Adipocyte (in vitro differentiated cells): Measurements from ENCODE around the gene FAM8A1.
A peak's percentile ranks its signal among the peaks of the same experiment; 100 is the strongest.

ENCODE experiments used
- DNase-seq: peaks from one replicate; pipeline ENCODE4 v3.0.0-alpha.2; 2015; ENCODE audit warnings: low read depth
- H3K27me3 ChIP-seq: replicated peaks from 2 replicates; pipeline ENCODE4 v1.7.0; 2013; ENCODE audit warnings: mild to moderate bottlenecking, low read length, moderate library complexity; ENCODE audit not compliant: control insufficient read depth, insufficient read depth
- H3K36me3 ChIP-seq: 2 replicates; pipeline ENCODE4 v1.7.0; 2013; ENCODE audit warnings: low read length, mild to moderate bottlenecking, moderate library complexity; ENCODE audit not compliant: control insufficient read depth, insufficient read depth, severe bottlenecking
- H3K4me1 ChIP-seq: 2 replicates; pipeline ENCODE4 v1.7.0; 2013; ENCODE audit warnings: mild to moderate bottlenecking, low read length, moderate library complexity; ENCODE audit not compliant: control insufficient read depth, insufficient read depth
- H3K4me3 ChIP-seq: 2 replicates; pipeline ENCODE4 v1.7.0; 2013; ENCODE audit warnings: mild to moderate bottlenecking, low read length, moderate library complexity
- H3K9ac ChIP-seq: 2 replicates; pipeline ENCODE4 v1.7.0; 2013; ENCODE audit warnings: mild to moderate bottlenecking, low read length, moderate library complexity
- H3K9me3 ChIP-seq: 2 replicates; pipeline ENCODE4 v1.7.0; 2013; ENCODE audit warnings: mild to moderate bottlenecking, low read length, moderate library complexity; ENCODE audit not compliant: control insufficient read depth

FAM8A1 gene

GRCh38 chr6:17633465-17634188 lies 33.5 kb downstream of the FAM8A1 start:
- Histone ChIP-seq H3K9me3 (no peaks in the 10 kb centered on the region), H3K27me3 (no peaks in the 10 kb centered on the region), H3K4me3 (no peak overlapping the region), H3K4me1 (peaks cover 43% of the 10 kb centered on the region), H3K36me3 (peaks cover 50% of the 10 kb centered on the region), H3K9ac (no peak overlapping the region)
- no peak for DNase-seq

GRCh38 chr6:17635568-17635967 lies 35.5 kb downstream of the FAM8A1 start:
- DNase-seq: no peak
- Histone ChIP-seq H3K9me3 (no peaks in the 10 kb centered on the region), H3K9ac (no peak overlapping the region), H3K36me3 (peaks cover 43% of the 10 kb centered on the region), H3K4me3 (no peak overlapping the region), H3K4me1 (peaks cover 51% of the 10 kb centered on the region), H3K27me3 (no peaks in the 10 kb centered on the region)

- H3K36me3 ChIP-seq: peaks cover 49% of the 10 kb centered on the region
- H3K9me3 ChIP-seq: no peaks in the 10 kb centered on the region
- H3K4me3 ChIP-seq: peak overlapping the region; percentile 28
- no peak overlapping the region for H3K9ac ChIP-seq
- peak; percentile 16 for DNase-seq
- peaks cover 51% of the 10 kb centered on the region for H3K4me1 ChIP-seq
- no peaks in the 10 kb centered on the region for H3K27me3 ChIP-seq
Measured at GRCh38 chr6:17638212-17638715, 38.2 kb downstream of the FAM8A1 start.

- H3K9me3 ChIP-seq: no peaks in the 10 kb centered on the region
- H3K4me1 ChIP-seq: peaks cover 49% of the 10 kb centered on the region
- no peaks in the 10 kb centered on the region for H3K27me3 ChIP-seq
- no peak overlapping the region for H3K4me3 ChIP-seq
- DNase-seq: peak; percentile 45
- H3K36me3 ChIP-seq: peaks cover 67% of the 10 kb centered on the region
- no peak overlapping the region for H3K9ac ChIP-seq
Measured at GRCh38 chr6:17640477-17640917, 40.4 kb downstream of the FAM8A1 start.

GRCh38 chr6:17648745-17649144 lies 48.6 kb downstream of the FAM8A1 start:
- no peaks in the 10 kb centered on the region for H3K9me3 ChIP-seq
- H3K4me3 ChIP-seq: no peak overlapping the region
- H3K4me1 ChIP-seq: peaks cover 14% of the 10 kb centered on the region
- H3K36me3 ChIP-seq: peaks cover 67% of the 10 kb centered on the region
- no peak for DNase-seq
- H3K27me3 ChIP-seq: no peaks in the 10 kb centered on the region
- no peak overlapping the region for H3K9ac ChIP-seq

- Histone ChIP-seq H3K4me1 (peaks cover 14% of the 10 kb centered on the region), H3K9ac (no peak overlapping the region), H3K4me3 (no peak overlapping the region), H3K36me3 (peaks cover 53% of the 10 kb centered on the region), H3K27me3 (no peaks in the 10 kb centered on the region), H3K9me3 (no peaks in the 10 kb centered on the region)
- DNase-seq: no peak
Measured at GRCh38 chr6:17650656-17651309, 50.7 kb downstream of the FAM8A1 start.

- no peaks in the 10 kb centered on the region for H3K27me3 ChIP-seq
- DNase-seq: no peak
- H3K9ac ChIP-seq: no peak overlapping the region
- H3K4me1 ChIP-seq: peaks cover 24% of the 10 kb centered on the region
- peaks cover 41% of the 10 kb centered on the region for H3K36me3 ChIP-seq
- H3K9me3 ChIP-seq: no peaks in the 10 kb centered on the region
- H3K4me3 ChIP-seq: no peak overlapping the region
Measured at GRCh38 chr6:17653198-17653882, 53.2 kb downstream of the FAM8A1 start.

- H3K36me3 ChIP-seq: peaks cover 55% of the 10 kb centered on the region
- peaks cover 10% of the 10 kb centered on the region for H3K4me1 ChIP-seq
- H3K9me3 ChIP-seq: no peaks in the 10 kb centered on the region
- no peaks in the 10 kb centered on the region for H3K27me3 ChIP-seq
- H3K4me3 ChIP-seq: no peak overlapping the region
- H3K9ac ChIP-seq: no peak overlapping the region
- peak; percentile 25 for DNase-seq
Measured at GRCh38 chr6:17656092-17656491, 56.0 kb downstream of the FAM8A1 start.

GRCh38 chr6:17656644-17657043 lies 56.5 kb downstream of the FAM8A1 start:
- Histone ChIP-seq H3K4me3 (no peak overlapping the region), H3K9ac (no peak overlapping the region), H3K27me3 (no peaks in the 10 kb centered on the region), H3K4me1 (peaks cover 10% of the 10 kb centered on the region), H3K36me3 (peaks cover 56% of the 10 kb centered on the region), H3K9me3 (no peaks in the 10 kb centered on the region)
- DNase-seq: no peak
